Daoy (cell line): ENCODE measurements around the gene APOLD1. TPM values are rescaled to one million over a fixed set of nuclear protein-coding genes. Genes with fewer than 3 reads are reported as not detected.
"Not testable (repeated sequence)": the region's sequence is repeated elsewhere in the genome, so short reads cannot be mapped to it uniquely, and the experiment has no call there.

Experiments
- DNase-seq: peaks from one replicate; pipeline ENCODE4 v3.0.0-alpha.2; 2015; ENCODE audit warnings: low read depth
- total RNA-seq: library from RNA; depleted of rRNA; stranded (reverse); fragments of >200 nt; shearing (Covaris generic); gene quantifications from 2 replicates; pipeline ENCODE4 v1.2.3, GENCODE V29; 2014

Gene APOLD1
- total RNA-seq, 1 experiment from 2014 or later = 8.4 TPM

DNA sequence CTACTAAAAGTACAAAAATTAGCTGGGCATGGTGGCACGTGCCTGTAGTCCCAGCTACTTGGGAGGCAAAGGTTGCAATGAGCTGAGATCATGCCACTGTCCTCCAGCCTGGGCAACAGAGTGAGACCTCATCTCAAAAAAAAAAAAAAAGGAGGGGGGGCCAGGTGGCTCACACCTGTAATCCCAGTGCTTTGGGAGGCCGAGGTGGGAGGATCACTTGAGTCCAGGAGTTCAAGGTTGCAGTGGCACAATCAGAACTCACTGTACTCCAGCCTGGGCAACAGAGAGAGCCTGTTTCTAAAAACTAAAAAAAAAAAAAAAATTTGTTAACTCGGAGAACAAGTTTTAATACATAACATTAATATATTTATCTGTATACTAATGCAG, 22.1 kb downstream of the APOLD1 start:
- DNase-seq = not testable (repeated sequence)

DNA sequence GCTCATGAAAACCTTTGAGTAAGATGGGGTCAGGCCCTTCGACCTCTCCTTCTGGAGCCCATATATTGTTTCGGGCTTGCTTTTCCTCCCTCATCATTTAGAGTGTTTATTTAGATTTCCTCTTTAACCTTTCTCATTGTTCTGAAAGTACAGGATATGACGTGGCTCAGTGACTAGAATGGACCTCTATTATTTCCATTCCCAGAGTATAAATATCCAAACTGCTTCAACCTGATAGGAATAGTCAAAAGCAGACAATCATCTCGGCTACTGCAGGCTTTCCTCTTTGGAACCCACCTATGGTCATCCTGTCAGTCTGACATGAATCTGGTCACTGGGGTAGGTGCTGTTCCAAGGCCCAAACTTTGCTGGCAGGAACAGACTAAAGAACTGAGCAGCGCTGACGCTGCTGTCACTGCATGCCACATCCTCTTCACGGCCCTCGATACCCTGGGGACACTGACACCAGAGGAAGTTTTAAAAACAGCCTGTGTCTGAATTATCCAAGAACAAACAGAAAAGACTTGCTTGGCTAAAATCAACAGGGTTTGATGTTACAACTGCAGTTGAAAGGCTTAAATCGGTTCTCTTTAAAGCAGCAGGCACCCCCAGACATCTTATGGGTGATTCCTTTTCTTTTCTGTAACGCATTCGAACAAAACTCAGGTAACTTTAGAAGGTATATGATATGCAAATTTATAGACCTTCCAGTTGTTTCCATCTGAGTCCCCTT, 22.7 kb downstream of the APOLD1 start:
- peak; percentile 41 for DNase-seq

DNA sequence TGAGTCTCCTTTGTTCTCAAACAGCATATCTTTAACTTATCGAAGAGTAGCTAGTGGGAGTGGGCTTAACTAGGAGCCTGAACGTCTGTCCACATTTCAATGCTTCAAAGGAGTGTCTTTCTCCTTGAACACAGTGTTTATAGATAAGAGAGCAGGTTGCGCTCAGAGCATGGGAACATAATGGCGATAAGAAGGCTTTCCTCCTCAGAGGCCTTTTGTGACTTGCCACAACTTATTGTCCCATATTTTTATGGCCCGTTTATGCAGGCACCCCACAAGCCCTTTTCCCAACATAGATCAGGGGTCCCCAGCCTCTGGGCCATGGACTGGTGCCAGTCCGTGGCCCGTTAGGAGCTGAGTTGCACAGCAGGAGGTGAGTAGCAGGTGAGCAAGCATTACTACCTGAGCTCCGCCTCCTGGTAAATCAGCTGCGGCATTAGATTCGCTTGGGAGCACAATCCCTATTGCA, 25.1 kb downstream of the APOLD1 start:
- no peak for DNase-seq

DNA sequence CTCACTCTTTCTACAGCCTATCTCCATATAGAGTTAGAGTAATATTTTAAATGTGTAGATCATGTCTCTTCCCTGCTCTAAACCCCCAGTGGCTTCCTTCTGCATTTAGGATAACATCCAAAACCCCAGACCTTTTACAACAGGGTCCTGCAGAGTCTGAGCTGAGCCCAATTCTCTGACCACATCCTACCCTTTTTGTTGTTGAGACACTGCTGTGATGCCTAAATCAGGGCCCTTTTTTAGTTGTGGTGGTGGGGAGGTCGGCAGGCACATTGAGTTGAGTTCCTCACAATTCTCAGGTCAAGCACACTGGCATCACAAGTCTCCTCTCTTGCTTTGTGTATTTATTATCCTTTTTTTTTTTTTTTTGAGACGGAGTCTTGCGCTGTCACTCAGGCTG, 25.9 kb downstream of the APOLD1 start:
- DNase-seq = no peak

DNA sequence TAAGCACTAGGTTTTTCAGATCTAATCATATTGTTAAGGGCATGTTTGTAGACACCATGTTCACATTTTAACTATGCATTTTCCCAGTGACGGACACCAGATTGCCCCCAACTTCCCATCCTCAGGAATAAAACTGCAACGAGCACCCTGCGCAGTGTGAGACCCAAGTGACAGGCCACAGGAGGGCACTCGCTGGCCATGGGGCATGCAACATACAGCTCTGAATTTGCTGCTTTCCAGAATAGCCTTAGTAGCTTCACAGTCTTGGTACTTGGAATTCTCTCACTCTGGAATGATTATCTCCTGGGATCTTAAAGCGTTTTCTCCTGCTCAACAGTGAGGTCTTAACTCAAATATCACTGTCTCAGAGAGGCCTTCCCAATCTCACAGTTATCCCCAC, 26.7 kb downstream of the APOLD1 start:
- peak; percentile 55 for DNase-seq

DNA sequence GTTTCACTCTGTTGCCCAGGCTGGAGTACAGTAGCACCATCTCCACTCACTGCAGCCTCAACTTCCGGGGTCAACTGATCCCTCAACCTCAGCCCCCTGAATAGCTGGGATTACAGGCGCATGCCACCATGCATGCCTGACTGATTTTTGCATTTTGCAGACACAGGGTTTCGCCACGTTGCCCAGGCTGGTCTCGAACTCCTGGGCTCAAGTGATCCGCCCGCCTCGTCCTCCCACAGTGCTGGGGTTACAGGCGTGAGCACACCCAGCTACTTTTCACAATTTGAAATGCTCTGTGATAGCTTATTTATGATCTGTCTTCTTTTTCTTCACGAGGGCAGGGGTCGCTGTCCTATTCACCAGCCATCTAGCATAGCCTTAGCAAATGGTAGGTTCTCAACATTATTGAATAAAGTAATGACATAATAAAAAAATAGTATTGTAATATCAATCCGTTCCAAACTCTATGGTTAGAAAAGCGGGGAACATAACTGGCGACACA, 27.2 kb downstream of the APOLD1 start:
- no peak for DNase-seq

DNA sequence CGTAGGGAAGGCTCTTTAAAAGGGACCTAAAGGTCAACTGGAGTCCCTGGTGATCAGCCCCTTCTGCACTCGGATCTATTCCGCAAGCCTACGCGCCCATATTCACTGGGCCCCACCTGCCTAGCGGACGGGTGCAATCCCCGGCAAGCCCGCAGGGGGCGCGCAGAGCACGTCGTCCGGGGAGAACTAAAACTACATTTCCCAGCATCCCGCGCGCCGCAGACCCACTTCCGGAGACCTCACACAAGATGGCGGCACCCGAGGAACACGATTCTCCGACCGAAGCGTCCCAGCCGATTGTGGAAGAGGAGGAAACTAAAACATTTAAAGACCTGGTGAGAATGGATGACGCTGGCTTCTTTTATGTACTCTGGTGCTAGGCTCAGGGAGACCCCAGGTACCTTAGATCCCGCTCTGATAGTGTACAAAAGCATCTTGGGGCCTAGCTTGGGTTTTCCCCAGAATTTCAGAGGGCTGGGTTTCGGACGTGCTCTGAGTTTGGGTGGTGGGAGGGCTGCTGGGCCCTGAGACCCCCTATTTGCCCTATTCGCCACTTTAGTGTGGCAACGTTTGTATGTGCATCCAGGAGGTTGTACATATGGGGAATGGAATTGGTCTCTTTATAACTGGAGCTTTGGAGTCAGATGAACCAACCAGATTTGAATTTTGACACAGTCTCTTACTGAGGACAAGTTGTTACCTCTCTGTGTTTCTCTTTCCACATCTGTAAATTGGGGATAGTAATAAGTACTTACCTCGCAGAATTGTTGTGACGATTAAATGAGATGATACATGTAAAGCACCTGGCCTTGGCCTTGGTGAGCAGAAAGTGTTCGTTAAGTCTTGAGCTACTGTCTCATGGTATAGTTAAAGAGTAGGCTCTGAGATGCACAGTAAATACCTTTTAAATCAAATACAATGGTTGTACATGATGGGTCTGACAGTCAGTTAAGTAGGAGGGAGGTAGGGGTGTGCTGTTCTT, 28.0 kb downstream of the APOLD1 start, which contains the start of gene DDX47:
TSS of gene DDX47 (plus strand) at position 227 of the 982 bp plus-strand sequence. CDS start at position 249, 22 bp downstream.
- peak; percentile 96 for DNase-seq

DNA sequence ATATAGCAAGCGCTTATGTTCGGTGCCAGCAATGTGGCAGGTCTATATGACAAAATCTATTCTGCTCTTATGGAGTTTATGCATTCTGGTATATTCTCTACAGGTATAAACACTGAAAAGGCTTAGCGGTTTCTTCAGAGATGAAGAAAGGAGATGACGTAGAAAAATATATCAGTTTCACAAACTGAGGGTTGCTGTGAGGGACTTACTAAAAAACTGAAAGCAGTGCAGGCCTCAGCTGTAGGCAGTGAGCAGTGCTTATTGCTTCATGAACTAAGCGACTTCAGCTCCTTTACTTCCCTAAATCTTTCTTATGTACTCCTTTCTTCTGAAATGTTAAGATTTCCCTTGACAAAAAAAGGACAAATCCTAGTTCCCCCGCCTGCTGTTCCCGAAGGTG, 32.2 kb downstream of the APOLD1 start:
- DNase-seq = no peak

DNA sequence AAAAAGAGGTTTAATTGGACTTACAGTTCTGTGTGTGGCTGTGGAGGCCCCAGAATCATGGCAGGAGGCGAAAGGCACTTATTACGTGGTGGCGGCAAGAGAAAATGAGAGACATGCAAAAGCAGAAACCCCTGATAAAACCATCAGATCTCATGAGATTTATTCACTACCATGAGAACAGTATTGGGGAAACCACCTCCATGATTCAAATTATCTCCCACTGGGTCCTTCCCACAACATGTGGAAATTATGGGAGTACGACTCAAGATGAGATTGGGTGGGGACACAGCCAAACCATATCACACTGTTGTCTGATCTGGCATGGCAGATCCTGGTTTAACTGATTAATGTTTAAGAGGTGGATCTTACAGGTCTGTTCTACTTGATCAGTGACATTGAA, 33.2 kb downstream of the APOLD1 start:
- DNase-seq = peak; percentile 55

DNA sequence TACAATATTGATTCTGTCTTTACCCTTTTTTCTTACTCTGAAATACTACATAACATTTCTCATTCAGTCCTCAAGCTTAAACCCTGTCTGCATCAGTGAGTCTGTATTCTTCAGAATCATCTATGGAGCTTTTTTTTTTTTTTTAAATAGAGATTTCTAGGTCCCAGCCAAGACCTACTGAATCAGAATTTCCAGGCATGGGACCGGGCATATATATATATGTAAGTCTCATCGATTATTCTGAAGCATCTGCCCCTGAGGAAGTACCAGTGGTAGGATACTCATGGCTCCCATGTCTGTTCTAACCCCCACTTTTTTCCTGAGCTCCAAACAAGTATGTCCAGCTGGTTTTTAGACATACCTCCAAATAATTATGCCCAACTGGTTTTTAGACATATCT, 33.8 kb downstream of the APOLD1 start:
- DNase-seq = peak; percentile 31

DNA sequence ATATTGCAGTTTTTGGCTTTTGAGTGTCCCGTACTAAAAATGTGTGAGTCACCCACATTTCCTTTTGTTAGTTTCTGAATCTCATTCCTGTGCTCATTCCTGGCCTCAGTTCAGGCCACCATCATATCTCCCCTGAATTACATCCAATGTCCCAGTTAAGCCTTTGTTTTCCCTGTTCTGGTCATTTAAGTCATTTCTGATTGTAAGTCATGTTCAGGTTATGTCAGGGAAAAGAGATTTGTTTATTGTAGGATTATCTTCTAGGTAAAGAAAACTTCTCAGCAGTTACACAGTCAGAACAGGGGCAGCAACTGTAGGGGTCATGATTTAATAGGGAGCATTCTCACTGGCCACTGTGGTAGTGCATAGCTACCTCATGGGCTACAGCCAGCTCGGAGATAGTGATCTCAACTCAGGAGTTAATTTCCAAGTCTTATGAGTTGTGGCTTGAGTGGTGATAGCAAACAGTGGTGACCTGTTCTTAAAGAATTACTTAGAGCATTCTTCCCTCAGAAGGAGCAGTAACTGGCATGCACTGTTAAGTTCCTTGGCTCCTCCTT, 34.4 kb downstream of the APOLD1 start:
- DNase-seq = peak; percentile 96

DNA sequence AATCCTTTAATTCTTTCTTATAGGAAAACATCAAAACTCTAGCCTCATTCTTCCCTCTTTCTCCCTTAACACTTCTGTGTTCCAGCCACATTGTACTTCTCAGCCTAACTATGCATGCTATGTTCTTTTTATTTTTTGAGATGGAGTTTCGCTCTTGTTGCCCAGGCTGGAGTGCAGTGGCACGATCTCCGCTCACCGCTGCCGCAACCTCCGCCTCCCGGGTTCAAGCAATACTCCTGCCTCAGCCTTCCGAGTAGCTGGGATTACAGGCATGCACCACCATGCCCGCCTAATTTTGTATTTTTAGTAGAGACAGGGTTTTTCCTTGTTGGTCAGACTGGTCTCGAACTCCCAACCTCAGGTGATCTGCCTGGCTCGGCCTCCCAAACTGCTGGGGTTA, 34.9 kb downstream of the APOLD1 start:
- DNase-seq = not testable (repeated sequence)

DNA sequence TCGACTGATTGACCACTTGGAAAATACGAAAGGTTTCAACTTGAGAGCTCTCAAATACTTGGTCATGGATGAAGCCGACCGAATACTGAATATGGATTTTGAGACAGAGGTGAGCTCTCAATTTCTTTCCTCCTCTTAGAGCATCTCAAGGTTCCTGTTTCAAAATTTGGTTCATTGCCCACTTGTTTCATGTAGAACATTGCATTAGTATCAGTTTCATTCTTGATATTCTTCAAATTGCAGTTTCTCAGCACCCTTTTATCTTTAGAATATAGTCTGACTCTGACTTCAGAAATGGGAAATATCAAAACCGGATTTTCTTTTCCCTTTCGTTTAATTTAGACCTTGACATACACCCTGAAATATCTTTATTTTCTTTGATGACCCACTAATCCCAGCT, 36.5 kb downstream of the APOLD1 start:
- DNase-seq = no peak

DNA sequence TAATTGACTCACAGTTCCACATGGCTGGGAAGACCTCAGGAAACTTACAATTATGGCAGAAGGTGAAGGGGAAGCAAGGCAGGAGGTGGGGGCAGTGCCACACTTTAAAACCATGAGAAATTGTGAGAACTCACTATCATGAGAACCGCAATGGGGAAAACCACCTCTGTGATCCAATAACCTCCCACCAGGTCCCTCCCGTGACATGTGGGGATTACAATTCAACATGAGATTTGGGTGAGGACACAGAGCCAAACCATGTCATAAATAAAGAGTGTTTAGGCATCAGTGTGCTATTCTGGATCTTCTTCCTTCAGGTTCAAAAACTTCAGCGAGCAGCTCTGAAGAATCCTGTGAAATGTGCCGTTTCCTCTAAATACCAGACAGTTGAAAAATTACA, 37.4 kb downstream of the APOLD1 start:
- peak; percentile 90 for DNase-seq

DNA sequence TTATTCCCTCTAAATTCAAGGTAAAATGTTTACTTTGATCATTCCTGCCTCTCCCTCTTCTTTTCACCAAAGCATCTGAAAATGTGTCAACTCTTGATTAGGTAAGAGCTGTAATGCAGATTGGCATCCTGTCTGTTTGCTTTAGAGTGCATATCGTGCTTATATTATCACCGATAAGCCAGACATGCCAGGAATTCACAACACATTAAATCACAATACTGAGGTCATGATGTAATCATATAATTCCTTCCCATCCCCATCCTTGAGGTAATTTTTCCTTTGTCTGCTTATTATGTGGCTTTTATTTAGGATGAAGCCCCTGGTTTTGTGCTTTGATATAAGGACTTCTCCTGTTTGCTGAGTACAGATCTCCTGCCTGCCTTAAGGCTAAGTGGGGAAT, 37.8 kb downstream of the APOLD1 start:
- peak; percentile 90 for DNase-seq

DNA sequence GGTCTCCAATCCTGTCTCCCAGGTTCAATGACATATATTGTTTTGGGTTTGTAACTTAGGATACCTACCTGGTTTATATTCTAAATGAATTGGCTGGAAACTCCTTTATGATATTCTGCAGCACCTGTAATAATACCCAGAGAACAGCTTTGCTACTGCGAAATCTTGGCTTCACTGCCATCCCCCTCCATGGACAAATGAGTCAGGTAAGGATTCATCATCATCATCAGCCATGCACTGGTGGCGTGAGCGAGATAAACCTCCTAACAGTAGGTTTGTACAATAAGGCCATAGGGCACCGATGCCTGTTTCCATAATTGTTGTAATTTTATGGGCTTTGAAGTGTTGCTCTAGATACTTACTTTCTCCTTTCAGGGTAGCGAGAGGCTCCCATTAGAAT, 38.4 kb downstream of the APOLD1 start:
- DNase-seq = peak; percentile 81

DNA sequence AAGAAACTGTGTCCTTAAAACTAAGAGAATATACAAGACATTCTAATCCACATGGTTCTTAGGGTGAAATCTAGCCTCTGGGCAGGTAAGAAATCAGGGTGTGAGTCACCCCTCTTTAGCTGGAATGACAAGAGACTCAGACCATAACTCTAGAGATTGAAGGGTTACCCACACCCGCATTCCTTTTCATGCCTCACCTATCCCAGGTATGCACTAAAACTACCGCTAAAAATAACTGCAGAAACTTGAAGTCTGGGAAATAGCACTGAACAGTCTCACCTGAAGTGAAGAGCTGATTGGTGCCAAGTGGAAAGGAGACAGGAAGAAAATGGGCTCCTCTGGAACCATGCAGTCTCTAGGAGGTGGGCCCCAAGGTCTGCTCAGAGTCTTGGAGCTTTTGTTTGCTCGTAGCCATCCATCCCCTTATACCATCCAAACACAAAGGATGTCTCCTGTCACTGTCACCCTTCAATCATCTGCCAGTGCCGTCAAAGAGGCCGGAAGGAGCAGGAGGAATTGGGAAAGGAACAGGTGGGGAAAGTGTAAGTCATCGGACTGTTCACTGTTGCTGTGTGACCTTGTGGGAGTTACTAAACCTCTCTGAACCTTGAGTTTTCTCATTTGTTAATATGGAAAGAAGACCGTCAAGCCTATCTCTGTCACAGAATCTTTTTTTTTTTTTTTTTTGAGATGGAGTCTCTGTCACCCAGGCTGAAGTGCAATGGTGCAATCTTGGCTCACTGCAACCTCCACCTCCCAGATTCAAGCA, 50.1 kb downstream of the APOLD1 start:
- DNase-seq = peak; percentile 72

DNA sequence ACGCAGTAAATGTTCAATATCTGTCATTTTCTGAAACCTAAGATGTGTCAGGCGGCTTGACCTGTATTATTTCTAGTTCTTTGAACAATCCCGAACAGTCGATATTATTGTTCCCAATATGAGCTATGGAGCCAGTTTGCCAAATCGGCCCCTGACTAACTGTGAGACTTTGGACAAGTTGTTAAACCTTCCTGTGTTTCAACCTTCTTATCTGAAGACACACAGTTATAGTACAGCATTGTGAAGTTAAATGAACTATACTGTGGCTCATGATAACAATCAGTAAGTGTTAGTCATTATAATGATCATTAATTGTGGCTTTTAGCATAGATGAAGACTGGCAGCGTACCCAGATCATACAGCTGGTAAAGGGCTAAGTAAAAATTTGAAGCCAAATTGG, 51.1 kb downstream of the APOLD1 start:
- no peak for DNase-seq

DNA sequence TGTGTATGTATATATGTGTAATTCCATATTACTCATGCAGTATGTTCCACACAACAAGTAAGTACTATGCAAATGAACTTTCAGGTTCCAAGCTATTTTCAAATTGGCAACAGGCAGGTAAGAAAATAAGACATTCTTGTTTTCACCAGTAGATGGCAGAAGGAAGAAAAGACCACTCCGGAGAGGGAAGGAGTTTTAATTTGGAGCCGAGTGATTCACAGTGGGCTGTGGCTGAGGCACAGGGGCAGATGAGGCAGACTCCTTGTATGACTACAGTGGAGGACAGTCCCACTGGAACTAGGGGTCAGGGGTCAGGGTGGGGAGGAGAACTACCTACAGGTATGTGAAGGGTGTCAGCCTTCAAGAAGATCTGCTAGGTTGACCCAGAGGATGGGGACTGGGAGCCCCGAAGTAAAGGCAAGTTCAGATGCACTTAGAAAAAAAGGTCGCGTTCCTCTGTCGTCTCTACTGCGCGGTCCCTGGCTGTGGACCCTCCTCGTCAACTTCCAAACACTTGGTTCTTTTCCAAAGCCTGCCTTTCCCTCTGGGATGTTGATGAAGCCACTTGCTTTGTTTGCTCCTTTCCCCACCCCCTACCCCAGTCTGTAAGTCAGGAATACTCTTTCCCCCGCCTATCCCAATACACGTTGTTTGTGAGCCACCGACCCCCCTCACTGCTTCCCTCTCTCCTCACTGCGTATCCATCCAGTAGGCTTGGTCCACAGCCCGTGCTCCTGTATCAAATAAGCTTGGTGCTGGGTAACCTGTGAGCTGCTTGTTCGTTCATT, 51.8 kb downstream of the APOLD1 start:
- peak; percentile 83 for DNase-seq

DNA sequence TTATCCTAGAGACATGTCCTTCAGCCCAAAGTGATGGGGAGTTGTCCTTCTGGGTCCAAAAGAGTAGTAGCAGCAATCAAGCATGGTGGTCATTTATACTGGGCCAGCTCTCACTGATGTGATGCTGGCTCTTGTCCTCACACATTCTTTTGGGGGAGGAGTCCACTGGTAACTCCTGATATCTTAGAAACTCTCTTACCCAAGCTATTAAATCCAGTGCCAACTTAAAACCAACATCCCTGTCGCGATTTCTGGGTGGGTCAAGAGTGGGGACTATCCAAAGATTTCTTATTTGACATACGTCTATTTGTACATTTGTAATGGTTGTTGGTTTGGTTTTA, 52.3 kb downstream of the APOLD1 start:
- DNase-seq = no peak

DNA sequence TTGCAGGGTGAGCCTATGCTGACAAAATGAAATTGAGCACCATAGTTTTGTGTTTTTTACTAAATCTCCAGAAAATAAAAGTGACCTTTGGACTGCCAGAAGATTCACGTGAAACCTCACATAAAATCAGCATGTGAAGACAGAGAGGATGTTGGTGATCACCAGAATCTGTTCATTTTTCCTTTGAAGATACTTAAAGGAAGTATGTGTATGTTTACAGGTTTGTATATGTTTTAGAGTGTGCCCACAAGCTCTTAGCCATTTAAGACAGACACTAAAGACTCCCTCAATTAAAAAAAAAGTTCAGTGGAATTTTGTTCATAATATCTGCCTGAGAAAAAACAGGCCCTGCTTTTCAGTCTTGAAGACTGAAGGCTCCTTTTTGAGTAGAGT, 53.5 kb downstream of the APOLD1 start:
- no peak for DNase-seq
